ENCODE results near the gene ENOPH1.
A peak's percentile ranks its signal among the peaks of the same experiment; 100 is the strongest.

ENOPH1 gene

GRCh38 chr4:82425478-82425877 is 4.9 kb upstream of the ENOPH1 start:
- DNase-seq (ENCODE audit: low spot score) (no peak), FAIRE-seq (no peak)

GRCh38 chr4:82428526-82428968 is 1.8 kb upstream of the ENOPH1 start:
- FAIRE-seq (no peak), DNase-seq (ENCODE audit: low spot score) (no peak)

- DNase-seq (ENCODE audit: low spot score): peak; percentile 94
- FAIRE-seq: peak; percentile 92
Observed at GRCh38 chr4:82428969-82429727, 1.2 kb upstream of the ENOPH1 start.

DNA sequence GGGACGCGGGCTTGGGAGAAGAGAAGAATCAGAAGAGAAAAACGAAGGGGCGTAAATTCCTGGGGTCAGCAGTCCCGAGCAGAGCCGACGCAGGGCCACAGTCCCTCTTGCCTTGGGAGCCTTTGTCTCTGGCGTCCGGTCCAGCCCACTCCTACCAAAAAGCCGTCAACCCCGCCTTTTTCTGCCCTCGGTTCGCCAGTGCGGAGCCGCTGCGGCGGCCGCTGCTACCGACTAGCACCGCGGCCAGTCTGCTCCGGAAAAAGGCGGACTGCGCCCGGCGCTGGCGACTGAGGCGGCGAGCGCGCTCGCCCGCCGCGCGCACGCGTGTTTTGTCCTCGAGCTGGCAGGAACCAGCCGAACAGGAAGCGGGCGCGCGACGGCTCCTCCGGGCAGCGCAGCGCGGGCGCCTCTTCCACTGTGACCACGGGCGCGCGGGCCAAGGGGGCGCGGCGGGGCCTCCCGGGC is 630 bp upstream of the ENOPH1 start:
- FAIRE-seq: no peak
- DNase-seq (ENCODE audit: low spot score): no peak

DNA sequence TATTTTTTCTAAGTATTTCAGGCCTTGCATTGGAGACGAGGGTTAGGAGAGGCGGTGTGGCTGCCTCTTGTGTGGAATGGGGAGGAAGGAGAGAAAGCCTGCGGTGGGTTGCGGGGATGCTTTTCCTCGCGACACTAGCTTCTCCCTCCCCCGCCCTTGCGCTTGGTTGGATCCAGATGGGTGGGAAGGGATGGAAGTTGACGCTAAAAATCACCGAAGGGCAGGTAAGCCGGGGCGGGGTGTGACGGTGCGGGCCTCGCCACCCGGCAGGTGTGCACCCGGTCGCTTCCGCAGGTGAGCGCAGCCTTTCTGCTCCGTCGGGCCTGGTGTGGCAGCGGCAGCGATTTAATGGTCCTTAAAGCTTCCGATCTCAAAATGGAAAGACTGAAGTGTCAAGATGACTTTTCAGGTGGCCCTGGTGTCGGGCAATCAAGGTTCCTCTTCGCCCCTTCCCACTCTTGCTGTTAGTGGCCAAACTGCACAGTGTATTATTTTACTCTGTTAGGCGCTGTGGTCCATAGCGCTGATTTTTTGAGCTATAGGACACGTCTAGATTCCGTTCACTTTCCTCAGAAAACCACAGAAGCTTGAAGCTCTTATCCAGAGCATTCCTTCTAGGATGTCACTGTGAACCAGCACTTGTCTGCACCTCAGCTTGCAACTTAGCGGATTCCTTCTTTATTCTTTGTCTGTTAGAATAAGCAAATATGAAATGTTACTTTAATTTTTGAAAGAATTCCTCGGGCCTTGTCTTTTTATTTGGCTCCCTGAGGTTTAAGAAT is 765 bp downstream of the ENOPH1 start:
- DNase-seq (ENCODE audit: low spot score) (peak; percentile 27), FAIRE-seq (no peak)

DNA sequence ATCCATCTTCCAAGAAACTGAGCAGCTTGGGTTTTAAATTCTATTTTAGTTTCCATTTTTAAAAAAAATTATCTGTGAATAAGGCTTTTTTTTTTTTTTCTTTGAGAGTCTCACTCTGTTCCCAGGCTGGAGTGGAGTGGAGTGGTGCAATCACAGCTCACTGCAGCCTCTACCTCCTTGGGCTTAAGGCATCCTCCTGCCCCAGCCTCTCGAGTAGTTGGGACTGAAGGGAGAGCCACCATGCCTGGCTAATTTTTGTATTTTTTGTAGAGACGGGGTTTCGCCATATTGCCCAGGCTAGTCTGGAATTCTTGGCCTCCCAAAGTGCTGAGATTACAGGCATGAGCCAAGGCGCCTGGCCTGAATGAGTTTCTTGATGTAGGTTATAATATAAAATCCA is 1.4 kb downstream of the ENOPH1 start:
- FAIRE-seq: no peak
- no peak for DNase-seq (ENCODE audit: low spot score)

DNA sequence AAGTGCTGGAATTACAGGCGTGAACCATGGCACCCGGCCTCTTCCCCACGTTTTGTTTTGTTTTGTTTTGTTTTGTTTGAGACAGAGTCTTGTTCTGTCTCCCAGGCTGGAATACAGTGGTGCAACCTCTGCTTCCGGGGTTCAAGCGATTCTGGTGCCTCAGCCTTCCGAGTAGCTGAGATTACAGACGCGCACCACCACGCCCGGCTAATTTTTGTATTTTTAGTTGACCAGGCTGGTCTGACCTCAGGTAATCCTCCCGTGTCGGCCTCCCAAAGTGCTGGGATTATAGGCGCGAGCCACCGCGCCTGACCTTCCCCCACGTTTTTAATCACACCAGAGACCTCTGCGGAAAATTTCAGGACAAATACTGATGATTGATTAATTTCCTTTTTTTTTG is 2.2 kb downstream of the ENOPH1 start:
- DNase-seq (ENCODE audit: low spot score) (no peak), FAIRE-seq (no peak)

GRCh38 chr4:82433791-82434190 is 3.4 kb downstream of the ENOPH1 start:
- FAIRE-seq (no peak), DNase-seq (ENCODE audit: low spot score) (no peak)

DNA sequence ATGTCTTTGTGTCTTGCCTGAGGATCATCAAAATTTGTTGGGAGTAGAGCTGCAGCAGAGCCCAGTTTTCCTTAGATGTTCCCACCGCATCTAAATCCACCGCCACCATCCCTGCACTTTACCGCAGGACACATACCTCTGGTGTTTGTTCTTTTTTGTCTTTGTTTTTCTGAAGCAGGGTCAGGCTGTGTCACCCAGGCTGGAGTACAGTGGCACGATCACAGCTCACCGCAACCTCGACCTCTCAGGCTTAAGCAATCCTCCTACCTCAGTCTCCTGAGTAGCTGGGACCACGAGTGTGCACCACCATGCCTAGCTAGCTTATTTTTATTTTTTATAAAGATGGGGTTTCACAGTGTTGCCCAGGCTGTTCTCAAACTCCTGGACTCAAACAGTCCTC is 4.6 kb downstream of the ENOPH1 start:
- DNase-seq (ENCODE audit: low spot score): no peak
- FAIRE-seq: no peak

DNA sequence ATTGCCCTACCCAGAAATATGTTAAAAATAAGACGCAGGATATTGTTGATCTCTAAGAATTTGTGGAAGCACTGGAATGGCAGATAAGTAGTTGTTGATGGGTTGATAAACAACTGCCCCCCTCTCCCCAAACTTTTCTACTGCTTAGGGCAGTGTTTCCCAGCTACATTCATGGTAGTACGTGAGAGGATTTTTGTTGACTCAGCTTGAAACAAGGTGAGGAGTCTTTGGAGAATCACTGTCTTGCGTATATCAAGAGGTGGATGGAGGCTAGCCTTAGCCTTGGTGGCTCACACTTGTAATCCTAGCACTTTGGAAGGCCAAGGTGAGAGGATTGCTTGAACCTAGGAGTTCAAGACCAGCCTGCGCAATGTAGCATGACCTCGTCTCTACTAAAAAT is 5.7 kb downstream of the ENOPH1 start:
- FAIRE-seq: no peak
- DNase-seq (ENCODE audit: low spot score): no peak

GRCh38 chr4:82436780-82437179 is 6.4 kb downstream of the ENOPH1 start:
- DNase-seq (ENCODE audit: low spot score) (no peak), FAIRE-seq (no peak)

DNA sequence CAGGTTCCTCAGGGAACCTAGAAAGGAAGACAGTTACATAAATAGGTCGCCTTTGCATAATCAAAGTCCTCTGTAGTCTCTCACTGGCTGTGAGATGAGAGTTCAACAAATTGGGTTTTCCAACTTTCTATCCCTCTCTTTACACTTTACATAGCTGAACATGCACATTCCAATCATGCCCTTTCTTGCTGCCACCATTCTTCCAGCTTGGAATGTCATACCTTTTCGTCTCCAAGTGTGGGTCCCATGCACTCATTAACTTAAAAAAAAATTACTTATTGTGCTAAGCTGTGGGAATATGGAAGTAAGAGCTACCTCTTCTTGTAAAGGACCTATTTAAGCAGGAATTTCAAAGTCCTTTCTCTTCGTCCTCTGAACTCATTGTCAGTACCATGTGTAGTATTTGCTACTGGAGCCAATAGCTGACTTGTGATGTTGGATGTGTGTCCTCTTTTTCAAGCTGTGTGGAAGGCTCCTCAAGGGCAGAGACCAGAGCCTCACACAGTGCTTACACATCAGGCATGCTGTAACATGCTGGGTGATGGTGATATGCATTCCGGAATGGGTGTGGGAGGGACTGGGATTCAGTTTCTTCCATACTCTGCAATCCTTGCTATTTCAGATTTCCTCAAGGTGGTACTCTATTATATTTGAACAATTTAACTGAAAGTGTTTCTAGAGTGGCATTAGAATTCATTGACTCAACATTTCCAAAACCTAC is 7.1 kb downstream of the ENOPH1 start:
- DNase-seq (ENCODE audit: low spot score): no peak
- FAIRE-seq: no peak

- FAIRE-seq: no peak
- no peak for DNase-seq (ENCODE audit: low spot score)
Observed at GRCh38 chr4:82439088-82439487, 8.7 kb downstream of the ENOPH1 start.

DNA sequence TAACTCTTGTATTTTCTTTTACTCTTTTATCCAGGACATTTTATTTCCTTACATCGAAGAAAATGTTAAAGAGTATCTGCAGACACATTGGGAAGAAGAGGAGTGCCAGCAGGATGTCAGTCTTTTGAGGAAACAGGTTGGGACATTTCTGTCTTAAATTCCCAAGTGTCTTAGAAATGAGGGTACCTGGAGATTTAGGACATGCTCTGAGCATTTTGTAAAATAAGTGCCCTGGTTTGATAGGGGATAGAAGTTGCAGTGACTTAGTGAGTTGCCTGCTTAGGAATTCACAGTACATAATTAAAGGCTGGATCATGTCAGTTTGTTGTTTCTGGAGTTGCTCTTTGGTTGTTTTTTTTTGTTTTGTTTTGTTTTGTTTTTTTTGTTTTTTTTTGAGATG is 17.5 kb downstream of the ENOPH1 start:
- DNase-seq (ENCODE audit: low spot score) (no peak), FAIRE-seq (no peak)

DNA sequence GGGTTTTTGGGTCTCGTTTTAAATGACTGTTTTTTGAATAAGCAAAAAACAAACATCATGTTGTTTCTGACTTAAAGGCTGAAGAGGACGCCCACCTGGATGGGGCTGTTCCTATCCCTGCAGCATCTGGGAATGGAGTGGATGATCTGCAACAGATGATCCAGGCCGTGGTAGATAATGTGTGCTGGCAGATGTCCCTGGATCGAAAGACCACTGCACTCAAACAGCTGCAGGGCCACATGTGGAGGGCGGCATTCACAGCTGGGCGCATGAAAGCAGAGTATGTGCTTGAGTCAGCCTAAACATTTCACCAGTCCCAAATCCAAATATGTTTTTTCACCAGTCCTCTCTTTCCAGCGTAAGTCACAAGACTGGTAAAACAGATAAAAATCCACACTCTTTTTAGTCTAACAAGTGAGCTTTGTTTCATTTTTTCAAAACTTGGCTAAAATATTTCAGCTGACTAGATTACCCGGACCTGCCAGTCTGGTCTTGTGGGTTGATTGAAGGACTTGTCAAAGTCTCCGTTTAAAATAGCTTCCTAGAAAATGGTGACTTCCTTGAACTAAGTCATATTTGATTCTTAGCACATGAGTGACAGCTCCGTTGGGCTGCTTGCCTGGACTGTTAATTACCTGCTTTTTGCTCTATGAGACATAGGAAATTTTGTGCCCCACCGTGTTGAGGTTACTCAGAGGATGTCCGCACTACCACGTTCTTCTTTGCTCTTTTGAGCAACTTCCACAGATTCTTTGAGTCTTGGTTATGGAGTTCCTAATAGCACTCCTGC is 20.8 kb downstream of the ENOPH1 start:
- DNase-seq (ENCODE audit: low spot score) (no peak), FAIRE-seq (no peak)

GRCh38 chr4:82452026-82452425 is 21.6 kb downstream of the ENOPH1 start:
- FAIRE-seq: no peak

DNA sequence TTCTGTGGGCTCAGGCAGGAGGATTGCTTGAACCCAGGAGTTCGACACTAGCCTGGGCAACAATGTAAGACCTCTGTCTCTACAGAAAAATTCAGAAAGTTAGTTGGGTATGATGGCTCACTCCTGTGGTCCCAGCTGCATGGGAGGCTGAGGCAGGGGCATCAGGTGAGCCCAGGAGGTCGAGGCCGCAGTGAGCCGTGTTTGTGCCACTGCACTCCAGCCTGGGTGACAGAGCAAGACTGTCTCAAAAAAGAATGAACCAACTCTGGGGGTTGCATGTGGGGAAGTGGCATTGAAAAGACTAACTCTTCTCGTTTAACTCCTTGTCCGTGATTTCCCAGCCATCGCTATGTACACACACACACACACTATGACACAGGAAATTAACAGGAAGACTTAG is 26.9 kb downstream of the ENOPH1 start:
- no peak for DNase-seq (ENCODE audit: low spot score)
- no peak for FAIRE-seq

More at GRCh38 chr4:82452026-82452425, 21.6 kb downstream of the ENOPH1 start:
- no peak for DNase-seq (ENCODE audit: low spot score)

DNA sequence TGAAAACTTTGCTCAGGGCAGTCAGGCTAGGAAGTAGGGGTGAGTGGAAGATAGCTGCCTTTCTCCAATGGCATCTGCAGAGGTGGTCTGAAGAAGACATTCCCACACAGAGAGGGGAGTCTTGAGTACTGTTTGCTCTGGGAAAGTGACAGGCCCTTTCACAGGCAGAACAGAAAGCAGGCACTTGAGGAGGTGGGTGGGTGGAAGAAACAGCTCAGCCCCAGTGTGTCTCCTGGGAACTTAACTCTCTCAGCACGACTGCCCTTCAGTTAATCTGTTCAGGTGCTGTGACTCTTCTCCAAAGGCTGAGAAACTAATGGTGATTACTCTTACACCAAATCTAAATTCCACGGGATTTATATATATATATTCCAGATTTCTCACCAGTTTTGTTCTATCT is 28.3 kb downstream of the ENOPH1 start:
- no peak for FAIRE-seq
- no peak for DNase-seq (ENCODE audit: low spot score)

DNA sequence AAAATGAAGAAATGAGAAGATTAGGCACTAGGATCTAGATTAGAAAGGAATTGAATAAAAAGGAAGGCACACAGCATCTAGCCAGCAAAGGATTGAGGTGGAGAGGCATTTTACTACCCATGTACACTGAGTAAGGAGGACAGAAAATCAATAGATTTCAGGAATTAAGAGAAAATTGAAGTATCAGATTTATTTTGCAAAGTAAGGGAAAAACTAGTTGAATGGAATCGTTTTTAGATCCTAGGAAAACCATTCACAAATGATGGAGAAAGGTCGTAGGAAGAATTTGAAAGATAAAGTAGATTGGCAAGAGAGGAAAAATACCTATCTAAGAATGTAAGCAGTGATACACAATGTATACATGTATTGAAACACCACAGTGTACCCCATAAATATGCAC is 31.3 kb downstream of the ENOPH1 start:
- no peak for DNase-seq (ENCODE audit: low spot score)
- no peak for FAIRE-seq

DNA sequence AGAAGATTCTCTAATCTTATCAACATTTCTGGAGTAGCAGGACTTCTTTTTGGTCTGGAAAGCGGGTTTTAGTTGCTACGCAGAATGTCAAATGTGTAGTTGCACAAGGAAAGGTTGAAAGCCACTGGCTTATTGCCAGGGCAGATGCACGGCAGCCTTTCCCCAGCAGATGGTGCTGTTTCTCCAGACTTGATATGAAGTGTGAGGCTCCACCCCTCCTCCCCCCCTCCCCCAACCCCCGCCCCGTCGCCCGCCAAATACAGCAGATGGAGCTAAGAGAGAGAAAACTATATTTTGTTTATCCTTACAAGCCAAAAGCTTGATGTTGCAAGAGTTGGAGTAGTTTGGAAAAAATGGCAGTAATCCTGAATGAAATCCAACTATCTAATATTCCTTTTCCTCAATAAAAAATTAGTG is 32.0 kb downstream of the ENOPH1 start:
- no peak for FAIRE-seq
- DNase-seq (ENCODE audit: low spot score): peak; percentile 84

DNA sequence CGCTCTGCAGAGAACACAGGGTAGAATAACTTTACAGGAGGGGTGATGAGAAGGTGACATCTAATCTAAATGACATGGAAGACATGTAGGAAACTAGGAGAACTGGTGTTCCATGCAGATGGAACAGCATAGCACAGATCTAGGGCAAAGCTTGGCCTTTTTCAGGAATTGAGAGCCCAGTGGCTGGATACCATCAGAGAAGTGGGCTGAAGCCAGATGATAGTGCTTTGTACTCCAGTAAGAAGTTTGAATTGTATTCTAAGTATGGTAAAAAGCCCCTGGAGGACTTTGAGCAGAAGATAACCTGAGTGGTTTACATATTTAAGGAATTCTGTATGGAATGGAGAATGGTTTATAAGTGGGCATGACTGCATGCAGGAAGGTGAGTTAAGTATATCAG is 32.8 kb downstream of the ENOPH1 start:
- FAIRE-seq: no peak

More for the DNA sequence above, 32.8 kb downstream of the ENOPH1 start:
- no peak for DNase-seq (ENCODE audit: low spot score)

All from urothelium cell line (cell line).